OCI-LY1 (cell line): ENCODE results near the gene MFAP4.

Source experiments
- H2AFZ ChIP-seq: fragments of 200-600 bp; sonication (generic), shearing (Covaris generic); 2 replicates; pipeline ENCODE4 v1.6.0; 2014; ENCODE audit warnings: antibody characterized with exemption, mild to moderate bottlenecking, low read length
- H3F3A ChIP-seq: fragments of 200-600 bp; sonication (generic), shearing (Covaris generic); 2 replicates; pipeline ENCODE4 v1.6.0; 2014; ENCODE audit warnings: mild to moderate bottlenecking, antibody characterized with exemption, low read length, moderate library complexity; ENCODE audit not compliant: insufficient read depth
- H3K27ac ChIP-seq: fragments of 200-600 bp; sonication (generic); 2 replicates; pipeline ENCODE4 v1.5.1; 2014; ENCODE audit warnings: low read length, mixed run types, mild to moderate bottlenecking, low read depth; ENCODE audit not compliant: poor library complexity, severe bottlenecking
- H3K27me3 ChIP-seq: fragments of 200-600 bp; sonication (generic); 2 replicates; pipeline ENCODE4 v1.6.0; 2014; ENCODE audit warnings: antibody characterized with exemption, mild to moderate bottlenecking, low read length, moderate library complexity; ENCODE audit not compliant: insufficient read depth
- H3K36me3 ChIP-seq: fragments of 200-600 bp; sonication (generic); 2 replicates; pipeline ENCODE4 v1.6.1; 2014; ENCODE audit warnings: mild to moderate bottlenecking, antibody characterized with exemption, low read length, moderate library complexity, mixed read lengths; ENCODE audit not compliant: insufficient read depth
- H3K4me1 ChIP-seq: fragments of 200-600 bp; sonication (generic); 2 replicates; pipeline ENCODE4 v1.5.1; 2014; ENCODE audit warnings: mild to moderate bottlenecking, low read length, moderate library complexity; ENCODE audit not compliant: insufficient read depth, severe bottlenecking
- H3K4me2 ChIP-seq: fragments of 200-600 bp; sonication (generic), shearing (Covaris generic); 2 replicates; pipeline ENCODE4 v1.6.1; 2014; ENCODE audit warnings: low read length
- H3K4me3 ChIP-seq: fragments of 200-600 bp; sonication (generic); 2 replicates; pipeline ENCODE4 v1.5.1; 2014; ENCODE audit warnings: low read length, low read depth, mild to moderate bottlenecking, mixed read lengths; ENCODE audit not compliant: poor library complexity, severe bottlenecking
- H3K79me2 ChIP-seq: fragments of 200-600 bp; shearing (Covaris generic); 2 replicates; pipeline ENCODE4 v1.6.1; 2016; ENCODE audit warnings: mixed run types, low read length, mixed read lengths; ENCODE audit not compliant: insufficient read depth
- H3K9ac ChIP-seq: fragments of 200-600 bp; sonication (generic), shearing (Covaris generic); 2 replicates; pipeline ENCODE4 v1.6.1; 2014; ENCODE audit warnings: mild to moderate bottlenecking, low read length, mixed read lengths
- H3K9me2 ChIP-seq: fragments of 200-600 bp; sonication (generic), shearing (Covaris generic); 2 replicates; pipeline ENCODE4 v1.6.1; 2014; ENCODE audit warnings: low read depth, mild to moderate bottlenecking, low read length, mixed read lengths
- H3K9me3 ChIP-seq: fragments of 200-600 bp; shearing (Covaris generic); 2 replicates; pipeline ENCODE4 v1.6.1; 2014; ENCODE audit warnings: low read length, mixed read lengths
- H4K20me1 ChIP-seq: fragments of 200-600 bp; sonication (generic), shearing (Covaris generic); 2 replicates; pipeline ENCODE4 v1.6.0; 2016; ENCODE audit warnings: mild to moderate bottlenecking, low read length; ENCODE audit not compliant: insufficient read depth
- CTCF ChIP-seq: fragments of 200-600 bp; sonication (generic), shearing (Covaris generic); IDR thresholded peaks from 2 replicates; pipeline ENCODE4 v1.5.1; 2017; ENCODE audit warnings: mild to moderate bottlenecking, antibody characterized with exemption, low read length, moderate library complexity, mixed read lengths
- EZH2 ChIP-seq: fragments of 200-600 bp; sonication (generic), shearing (Covaris generic); IDR thresholded peaks from 2 replicates; pipeline ENCODE4 v1.8.0; 2017; ENCODE audit warnings: borderline replicate concordance, mixed run types, mild to moderate bottlenecking, antibody characterized with exemption, low read length, moderate library complexity, mixed read lengths

Gene MFAP4

GRCh38 chr17:19380481-19381301, 6.3 kb downstream of the MFAP4 start:
- no peaks in the 10 kb centered on the region for H3F3A ChIP-seq
- no peak for TF ChIP-seq EZH2
- no peak for TF ChIP-seq CTCF
- H3K4me2 ChIP-seq = no peak overlapping the region
- H3K9ac ChIP-seq = no peak overlapping the region
- H3K9me3 ChIP-seq = no peaks in the 10 kb centered on the region
- H3K4me1 ChIP-seq = peaks cover 15% of the 10 kb centered on the region
- no peaks in the 10 kb centered on the region for H3K27me3 ChIP-seq
- H3K36me3 ChIP-seq = peaks cover 18% of the 10 kb centered on the region; the same call in 1 of the 2 replicates
- no peak overlapping the region for H3K4me3 ChIP-seq
- no peak overlapping the region for H2AFZ ChIP-seq
- no peak overlapping the region for H3K27ac ChIP-seq
- H3K79me2 ChIP-seq = no peaks in the 10 kb centered on the region
- no peaks in the 10 kb centered on the region for H4K20me1 ChIP-seq
- no peaks in the 10 kb centered on the region for H3K9me2 ChIP-seq

GRCh38 chr17:19379361-19380065, 7.5 kb downstream of the MFAP4 start:
- no peaks in the 10 kb centered on the region for H3K27me3 ChIP-seq
- peak overlapping the region; percentile 76; the same call in 1 of the 2 replicates for H3K9ac ChIP-seq
- no peaks in the 10 kb centered on the region for H4K20me1 ChIP-seq
- H3K4me1 ChIP-seq = peaks cover 15% of the 10 kb centered on the region
- H3F3A ChIP-seq = no peaks in the 10 kb centered on the region
- no peaks in the 10 kb centered on the region for H3K9me2 ChIP-seq
- TF ChIP-seq CTCF = no peak
- TF ChIP-seq EZH2 = no peak
- no peaks in the 10 kb centered on the region for H3K79me2 ChIP-seq
- no peak overlapping the region for H2AFZ ChIP-seq
- H3K9me3 ChIP-seq = no peaks in the 10 kb centered on the region
- peak overlapping the region; percentile 89 for H3K4me2 ChIP-seq
- H3K36me3 ChIP-seq = peaks cover 18% of the 10 kb centered on the region; the same call in 1 of the 2 replicates
- H3K27ac ChIP-seq = no peak overlapping the region
- H3K4me3 ChIP-seq = peak overlapping the region; percentile 75

- Histone ChIP-seq H2AFZ (peak within 1 kb of the TSS; percentile 40; the same call in 1 of the 2 replicates), H3K27ac (peak within 1 kb of the TSS; percentile 45), H3K4me3 (peak within 1 kb of the TSS; percentile 75), H3K36me3 (peaks cover 12% of the 10 kb centered on the region; the same call in 1 of the 2 replicates), H3K9me2 (no peaks in the 10 kb centered on the region), H3K4me1 (peaks cover 15% of the 10 kb centered on the region), H3K9ac (peak within 1 kb of the TSS; percentile 84), H3K9me3 (no peaks in the 10 kb centered on the region), H3K4me2 (peak within 1 kb of the TSS; percentile 89), H3K27me3 (no peaks in the 10 kb centered on the region), H3F3A (no peaks in the 10 kb centered on the region), H3K79me2 (no peaks in the 10 kb centered on the region), H4K20me1 (no peaks in the 10 kb centered on the region)
- no peak for TF ChIP-seq EZH2
- TF ChIP-seq CTCF = no peak
These were observed 8.3 kb downstream of the MFAP4 start, which contains the start of gene MAPK7 for GRCh38 chr17:19378416-19379360. Gene MAPK7 (plus strand): TSS chr17:19378498. CDS start chr17:19378901, 403 bp downstream.
